ENCODE measurements around the gene TRAK1. TPM values are rescaled to one million over a fixed set of nuclear protein-coding genes. Genes with fewer than 3 reads are reported as not detected.

TRAK1 gene
- total RNA-seq, 1 donor from 2014 or later = 38.3 TPM

- DNase-seq (ENCODE audit: low spot score) = no peak
Observed at GRCh38 chr3:42229266-42229941, 138.2 kb downstream of the TRAK1 start.

- no peak for DNase-seq (ENCODE audit: low spot score)
Observed at GRCh38 chr3:42229942-42230688, 139.0 kb downstream of the TRAK1 start.

- no peak for DNase-seq (ENCODE audit: low spot score)
Observed at GRCh38 chr3:42230860-42231259, 139.7 kb downstream of the TRAK1 start.

DNA sequence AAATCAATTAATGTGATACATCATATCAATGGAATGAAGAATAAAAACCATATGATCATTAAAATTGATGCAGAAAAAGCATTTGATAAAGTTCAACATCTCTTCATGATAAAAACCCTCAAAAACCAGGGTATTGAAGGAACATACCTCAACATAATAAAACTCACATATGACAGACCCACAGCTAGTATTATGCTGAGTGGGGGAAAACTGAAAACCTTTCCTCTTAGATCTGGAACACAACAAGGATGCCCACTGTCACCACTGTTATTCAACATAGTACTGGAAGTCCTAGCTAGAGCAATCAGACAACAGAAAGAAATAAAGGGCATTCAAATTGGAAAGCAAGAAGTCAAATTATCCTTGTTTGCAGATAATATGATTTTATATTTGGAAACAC, 144.4 kb downstream of the TRAK1 start:
- no peak for DNase-seq (ENCODE audit: low spot score)

DNA sequence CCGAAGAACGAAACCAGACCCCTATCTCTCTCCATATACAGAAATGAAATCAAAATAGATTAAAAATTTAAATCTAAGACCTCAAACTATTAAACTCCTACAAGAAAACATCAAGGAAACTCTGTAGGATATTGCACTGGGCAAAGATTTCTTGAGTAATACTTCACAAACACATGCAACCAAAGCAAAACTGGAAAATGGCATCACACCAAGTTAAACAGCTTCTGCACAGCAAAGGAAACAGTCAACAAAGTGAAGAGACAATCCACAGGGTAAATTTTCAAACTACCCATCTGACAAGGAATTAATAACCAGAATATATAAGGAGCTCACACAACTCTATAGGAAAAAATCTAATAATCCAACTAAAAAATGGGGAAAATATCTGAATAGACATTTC, 145.5 kb downstream of the TRAK1 start:
- DNase-seq (ENCODE audit: low spot score) = no peak

GRCh38 chr3:42246091-42246490, 154.9 kb downstream of the TRAK1 start:
- no peak for DNase-seq (ENCODE audit: low spot score)

GRCh38 chr3:42247576-42248027, 156.4 kb downstream of the TRAK1 start:
- DNase-seq (ENCODE audit: low spot score) = no peak

- DNase-seq (ENCODE audit: low spot score) = no peak
Observed at GRCh38 chr3:42250761-42251160, 159.6 kb downstream of the TRAK1 start.

- DNase-seq (ENCODE audit: low spot score) = no peak
Observed at GRCh38 chr3:42254566-42254965, 163.4 kb downstream of the TRAK1 start.

- no peak for DNase-seq (ENCODE audit: low spot score)
Observed at GRCh38 chr3:42256135-42256819, 165.1 kb downstream of the TRAK1 start.

- DNase-seq (ENCODE audit: low spot score) = no peak
Observed at GRCh38 chr3:42257007-42257406, 165.8 kb downstream of the TRAK1 start.

DNA sequence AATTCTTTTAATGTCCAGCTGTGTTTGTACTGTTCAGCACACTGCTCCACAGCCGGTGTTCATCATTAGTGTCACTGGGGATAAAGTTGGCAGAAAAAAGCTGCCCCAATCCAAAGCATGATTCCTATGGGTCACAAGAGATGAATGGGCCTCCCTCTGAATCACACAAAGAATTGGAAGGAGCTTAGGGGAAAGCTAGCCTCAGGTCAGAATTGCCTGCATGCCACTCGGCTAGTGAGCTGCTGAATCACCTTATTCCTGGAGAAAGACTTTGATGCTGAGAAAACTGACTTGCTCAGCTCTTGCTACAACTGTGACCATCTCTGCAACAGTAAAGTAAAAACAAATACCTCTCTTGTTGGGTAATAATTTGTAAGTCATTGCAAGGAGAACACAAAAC, 171.4 kb downstream of the TRAK1 start:
- no peak for DNase-seq (ENCODE audit: low spot score)

- DNase-seq (ENCODE audit: low spot score) = no peak
Observed at GRCh38 chr3:42263354-42264346, 172.5 kb downstream of the TRAK1 start.

DNA sequence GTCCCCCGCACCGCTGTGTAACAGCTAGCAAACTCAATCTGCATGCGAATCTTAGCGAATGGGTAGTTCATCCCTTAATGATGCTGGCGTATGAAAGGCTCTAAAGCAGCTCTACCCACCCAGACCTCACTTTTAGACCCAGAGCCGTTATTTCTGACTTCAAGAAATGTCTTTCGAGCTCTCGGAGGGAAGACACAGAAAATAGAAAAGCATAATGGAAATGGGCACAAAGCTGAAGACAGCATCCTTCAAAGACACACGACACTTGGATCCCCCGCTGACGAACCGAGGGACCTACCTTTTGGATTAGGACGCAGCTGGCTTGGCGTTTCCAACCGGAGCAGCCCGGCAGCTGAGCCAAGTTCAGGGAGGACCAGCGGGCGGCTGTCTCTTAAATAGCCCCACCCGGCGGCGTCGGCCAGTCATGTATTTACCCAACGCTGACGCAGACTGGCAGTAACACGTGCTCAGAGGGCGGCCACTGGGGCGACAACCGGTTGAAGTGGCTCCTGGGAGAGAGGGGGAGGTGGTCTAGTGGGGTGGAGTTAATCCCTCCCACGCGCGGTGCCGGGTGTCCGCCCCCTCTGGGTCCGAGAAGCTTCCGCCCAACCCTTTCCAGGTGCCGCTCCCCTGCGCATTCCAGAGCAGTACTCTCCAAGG, 173.4 kb downstream of the TRAK1 start:
- DNase-seq (ENCODE audit: low spot score) = no peak

DNA sequence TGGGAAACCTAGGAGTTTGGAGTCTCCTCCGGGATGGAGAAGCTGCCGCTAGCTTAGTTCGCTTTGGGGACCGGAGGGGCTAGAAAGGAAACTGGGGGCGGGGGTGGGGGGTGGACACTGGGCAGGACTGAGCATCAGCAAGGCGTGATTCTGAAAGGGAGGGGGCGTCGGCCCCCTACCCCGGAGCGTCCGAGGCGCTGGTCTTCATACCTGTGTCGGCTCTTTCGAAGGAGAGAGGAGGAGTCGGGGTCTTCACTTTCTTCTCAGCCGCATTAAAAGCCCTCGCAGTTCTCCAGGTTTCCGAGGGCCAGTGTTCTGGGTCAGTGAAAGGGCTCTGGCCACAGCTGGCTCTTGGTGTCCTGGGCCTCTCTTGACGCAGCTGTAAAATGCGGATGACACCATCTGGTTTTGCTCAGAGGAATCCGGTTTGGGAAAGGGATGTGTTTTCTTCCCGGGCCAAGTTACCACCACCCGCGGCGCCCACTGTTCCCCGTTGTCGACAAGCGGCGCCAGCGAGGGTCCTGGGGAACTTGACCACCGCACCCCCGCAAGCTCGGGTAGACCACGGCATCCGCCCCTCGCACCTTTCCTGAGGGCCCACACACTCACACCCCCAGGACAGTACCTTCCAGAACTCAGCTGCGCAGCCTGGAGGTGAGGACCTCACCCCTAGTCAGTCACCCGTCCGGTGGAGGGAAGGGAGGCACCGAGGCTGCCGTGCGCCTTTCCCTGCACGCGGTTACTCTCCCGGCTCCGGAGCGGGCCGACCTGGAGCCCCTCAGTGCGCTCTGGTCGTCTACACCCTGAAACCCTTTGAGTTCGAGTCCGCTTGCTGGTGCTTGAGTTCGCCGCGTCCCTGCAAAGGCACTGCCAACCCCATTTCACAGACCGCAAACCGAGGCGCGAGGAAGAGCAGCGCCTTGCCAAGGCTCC, 174.2 kb downstream of the TRAK1 start:
- DNase-seq (ENCODE audit: low spot score) = no peak

GRCh38 chr3:42266085-42266484, 174.9 kb downstream of the TRAK1 start, which contains the start of gene CCK:
Gene CCK, minus strand, starts transcription at chr3:42266185. Its CDS starts 2,555 bp downstream, at chr3:42263630.
- no peak for DNase-seq (ENCODE audit: low spot score)

DNA sequence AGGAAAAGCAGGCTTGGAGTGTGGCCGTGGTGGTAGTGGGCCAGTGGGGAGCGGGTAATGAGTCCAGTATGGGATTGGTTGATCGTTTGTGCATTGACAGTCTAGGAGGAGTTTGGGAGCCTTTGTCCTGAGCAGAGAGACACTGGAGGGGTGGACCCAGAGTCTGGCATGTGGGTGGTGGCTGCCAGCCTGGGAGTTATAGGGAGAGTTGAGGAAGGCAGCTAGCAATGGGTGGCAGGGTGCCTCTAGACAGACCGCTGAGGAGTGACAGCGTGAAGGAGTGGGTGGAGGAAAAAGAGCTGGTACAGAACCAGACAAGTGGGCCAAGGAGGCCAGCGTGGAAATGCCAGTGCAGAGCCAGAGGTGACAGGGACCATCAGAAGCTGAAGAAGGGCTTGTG, 176.7 kb downstream of the TRAK1 start:
- DNase-seq (ENCODE audit: low spot score) = no peak

DNA sequence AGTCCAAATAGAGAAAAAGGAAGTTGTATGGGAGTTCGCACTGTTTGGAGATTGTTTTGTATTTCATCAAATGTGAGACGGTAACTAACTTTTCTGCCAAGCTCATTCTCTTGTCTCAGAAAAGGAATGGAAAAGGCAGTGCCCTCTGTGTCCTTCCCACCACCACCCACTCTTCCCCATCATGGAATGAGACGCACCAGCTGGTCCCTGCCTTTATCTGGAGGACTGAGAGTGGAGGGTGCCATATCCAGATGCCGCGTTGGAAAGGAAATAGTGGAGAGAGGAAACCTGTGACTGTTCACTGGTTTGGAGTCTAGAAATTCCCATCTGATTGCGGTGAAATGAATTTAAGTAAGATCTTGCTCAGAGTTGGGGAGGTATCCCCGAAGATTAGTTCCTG, 178.5 kb downstream of the TRAK1 start:
- no peak for DNase-seq (ENCODE audit: low spot score)

DNA sequence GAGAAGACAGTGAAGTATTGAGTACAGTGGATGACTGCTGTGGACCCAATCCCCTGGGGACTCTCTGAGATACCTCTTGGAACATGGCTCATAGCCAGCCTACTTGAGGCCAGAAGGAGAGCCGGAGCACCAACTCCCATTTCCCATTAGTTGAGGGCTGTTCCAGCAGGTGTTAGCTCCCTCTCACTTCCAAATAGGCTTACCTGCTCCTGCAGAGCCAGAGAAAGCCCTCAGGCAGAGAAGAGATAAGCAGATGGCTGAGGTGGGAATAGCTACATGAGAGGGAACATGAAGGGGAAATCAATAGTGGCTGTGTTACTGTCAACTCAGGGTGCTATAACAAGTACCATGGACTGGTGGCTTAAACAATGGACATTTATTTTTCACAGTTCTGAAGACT, 179.4 kb downstream of the TRAK1 start:
- no peak for DNase-seq (ENCODE audit: low spot score)

All from mesenteric fat pad (tissue), 1 donor.